CD4-positive, alpha-beta memory T cell (primary cell): ENCODE results near the gene AQP6. TPM values are rescaled to one million over a fixed set of nuclear protein-coding genes. Genes with fewer than 3 reads are reported as not detected.
A peak's percentile ranks its signal among the peaks of the same experiment; 100 is the strongest.

Experiments used
- CTCF ChIA-PET: fragments of 350-600 bp; sonication (Branson Sonifier 250); formaldehyde crosslinking; loops from one replicate; lab custom pipeline; 2021; ENCODE audit warnings: inconsistent platforms; ENCODE audit not compliant: partially characterized antibody; lab: Charles Lee
- POLR2A ChIA-PET: fragments of 350-600 bp; sonication (Branson Sonifier 250); formaldehyde crosslinking; loops from one replicate; lab custom pipeline; 2021; ENCODE audit not compliant: partially characterized antibody; lab: Charles Lee
- DNase-seq, 5 donors: peaks; one replicate each; pipeline versions ENCODE4 v3.0.0 to v3.0.0-alpha.2; 2020 to 2022; ENCODE audit warnings: mixed read lengths in 1 of 5
- H3K27ac ChIP-seq: one replicate; pipeline ENCODE4 v1.7.0; 2013; ENCODE audit warnings: low read depth, low read length
- H3K27me3 ChIP-seq: 2 replicates; pipeline ENCODE4 v1.7.0; 2013; ENCODE audit warnings: mild to moderate bottlenecking, low read length, moderate library complexity; ENCODE audit not compliant: insufficient read depth
- H3K36me3 ChIP-seq: 2 replicates; pipeline ENCODE4 v1.7.0; 2013; ENCODE audit warnings: mild to moderate bottlenecking, low read length, moderate library complexity; ENCODE audit not compliant: insufficient read depth
- H3K4me1 ChIP-seq: 2 replicates; pipeline ENCODE4 v1.7.0; 2013; ENCODE audit warnings: mild to moderate bottlenecking, low read length, moderate library complexity; ENCODE audit not compliant: insufficient read depth
- H3K4me3 ChIP-seq, 2 donors: one replicate each; pipeline ENCODE4 v1.7.0; 2013; ENCODE audit warnings: low read length in 2 of 2, mild to moderate bottlenecking in 1 of 2
- H3K9me3 ChIP-seq, 2 donors: one replicate each; pipeline ENCODE4 v1.7.0; 2013; ENCODE audit warnings: low read length in 2 of 2, control low read depth in 1 of 2; ENCODE audit not compliant: control insufficient read depth in 1 of 2
- H3K27ac Mint-ChIP-seq, 7 donors: one replicate each; pipeline ENCODE4 v1.8.0; 2020 to 2021; ENCODE audit warnings: mixed read lengths in 7 of 7, mild to moderate bottlenecking in 6 of 7, inconsistent platforms in 3 of 7, moderate library complexity in 3 of 7
- H3K27me3 Mint-ChIP-seq, 2 donors: one replicate each; pipeline ENCODE4 v1.8.0; 2020 to 2021; ENCODE audit warnings: mixed read lengths in 2 of 2
- H3K36me3 Mint-ChIP-seq, 2 donors: one replicate each; pipeline ENCODE4 v1.8.0; 2020 to 2021; ENCODE audit warnings: mixed read lengths in 2 of 2, inconsistent platforms in 1 of 2, mild to moderate bottlenecking in 1 of 2
- H3K4me1 Mint-ChIP-seq, 4 donors: one replicate each; pipeline ENCODE4 v1.8.0; 2020 to 2021; ENCODE audit warnings: mixed read lengths in 4 of 4, mild to moderate bottlenecking in 1 of 4
- H3K4me3 Mint-ChIP-seq, 8 donors: one replicate each; pipeline ENCODE4 v1.8.0; 2020 to 2021; ENCODE audit warnings: mixed read lengths in 8 of 8, mild to moderate bottlenecking in 7 of 8, moderate library complexity in 6 of 8, inconsistent platforms in 3 of 8
- H3K9me3 Mint-ChIP-seq, 8 donors: one replicate each; pipeline ENCODE4 v1.8.0; 2020 to 2021; ENCODE audit warnings: mixed read lengths in 8 of 8, mild to moderate bottlenecking in 5 of 8, inconsistent platforms in 3 of 8, moderate library complexity in 1 of 8
- intact Hi-C: fragments of 100-400 bp; cut with micrococcal nuclease; formaldehyde crosslinking; loops from one replicate; pipeline ENCODE4 v1.15.1; 2023
- polyA plus RNA-seq, 2 donors: library from polyadenylated mRNA; unstranded; fragments of 300-500 nt; fragmentation: Illumina TruSeq; gene quantifications; one replicate each; pipeline ENCODE4 v1.2.3, GENCODE V29; 2021
- total RNA-seq, 2 experiments: library from RNA; stranded (reverse); gene quantifications; one replicate each; pipeline ENCODE4 v1.2.3, GENCODE V29; 2021

Gene AQP6
- total and polyA plus RNA-seq, 4 experiments from 2014 or later = not detected

- ChIA-PET POLR2A (interaction anchor here (1.2 kb wide), 1 partner anchor 12 kb away, joined by 3 read pairs; the partner anchor contains the start of gene RACGAP1), CTCF (interaction anchor here (0.6 to 0.8 kb wide), 3 partner anchors 29 to 57 kb away, joined by 3 to 4 read pairs (median 3); no protein-coding TSS in a partner anchor)
- Mint-ChIP-seq H3K9me3 (no peaks in the 10 kb centered on the region), H3K27ac (peak overlapping the region in 5 of 7 donors; percentile 30 to 67 (median 60)), H3K4me3 (no peak overlapping the region), H3K36me3 (peaks cover 7 to 14% of the 10 kb centered on the region in 2 donors), H3K4me1 (peaks cover 6 to 13% (median 9%) of the 10 kb centered on the region in 4 donors), H3K27me3 (no peaks in the 10 kb centered on the region)
- Histone ChIP-seq H3K4me1 (peaks cover 12% of the 10 kb centered on the region), H3K27me3 (no peaks in the 10 kb centered on the region), H3K36me3 (no peaks in the 10 kb centered on the region), H3K4me3 (no peak overlapping the region), H3K9me3 (no peaks in the 10 kb centered on the region), H3K27ac (no peak overlapping the region)
- DNase-seq = no peak
- intact Hi-C loops = no loop called here
Measured at GRCh38 chr12:50013361-50014147, 40.8 kb downstream of the AQP6 start.

GRCh38 chr12:50014342-50014741 lies 41.6 kb downstream of the AQP6 start:
- no peaks in the 10 kb centered on the region for H3K9me3 Mint-ChIP-seq
- no peaks in the 10 kb centered on the region for H3K27me3 Mint-ChIP-seq
- peaks cover 7 to 14% of the 10 kb centered on the region in 2 donors for H3K36me3 Mint-ChIP-seq
- no peaks in the 10 kb centered on the region for H3K9me3 ChIP-seq
- no peaks in the 10 kb centered on the region for H3K27me3 ChIP-seq
- peaks cover 6 to 17% (median 11%) of the 10 kb centered on the region in 4 donors for H3K4me1 Mint-ChIP-seq
- no peak overlapping the region for H3K4me3 Mint-ChIP-seq
- H3K4me3 ChIP-seq = no peak overlapping the region
- no peaks in the 10 kb centered on the region for H3K36me3 ChIP-seq
- DNase-seq = no peak
- peak overlapping the region in 3 of 7 donors; percentile 29 to 73 (median 57) for H3K27ac Mint-ChIP-seq
- ChIA-PET POLR2A (interaction anchor here (1.2 kb wide), 1 partner anchor 11 kb away, joined by 3 read pairs; the partner anchor contains the start of gene RACGAP1), CTCF (interaction anchor here (0.6 kb wide), 1 partner anchor 29 kb away, joined by 4 read pairs; no protein-coding TSS in a partner anchor)
- intact Hi-C loops = no loop called here
- no peak overlapping the region for H3K27ac ChIP-seq
- H3K4me1 ChIP-seq = peaks cover 12% of the 10 kb centered on the region

GRCh38 chr12:50016501-50017475 lies 44.0 kb downstream of the AQP6 start:
- Mint-ChIP-seq H3K36me3 (peaks cover 2 to 5% of the 10 kb centered on the region in 2 donors), H3K27me3 (no peaks in the 10 kb centered on the region), H3K9me3 (no peaks in the 10 kb centered on the region), H3K27ac (no peak overlapping the region), H3K4me3 (no peak overlapping the region), H3K4me1 (peaks cover 6 to 19% (median 9%) of the 10 kb centered on the region in 4 donors)
- no peaks in the 10 kb centered on the region for H3K27me3 ChIP-seq
- no peaks in the 10 kb centered on the region for H3K36me3 ChIP-seq
- H3K27ac ChIP-seq = no peak overlapping the region
- peaks cover 12% of the 10 kb centered on the region for H3K4me1 ChIP-seq
- DNase-seq = no peak
- intact Hi-C loops = no loop called here
- ChIA-PET CTCF (interaction anchor here (0.9 to 1.7 kb wide), 8 partner anchors 9 to 95 kb away, joined by 3 to 8 read pairs (median 3); partner anchors contain the start of gene COX14), POLR2A (interaction anchor here (2.0 kb wide), 1 partner anchor 9 kb away, joined by 7 read pairs; the partner anchor contains the start of gene RACGAP1)
- H3K9me3 ChIP-seq = no peaks in the 10 kb centered on the region
- H3K4me3 ChIP-seq = no peak overlapping the region

- H3K27ac Mint-ChIP-seq = no peak overlapping the region
- no peak for DNase-seq
- H3K4me1 ChIP-seq = peaks cover 12% of the 10 kb centered on the region
- H3K27ac ChIP-seq = no peak overlapping the region
- no peaks in the 10 kb centered on the region for H3K9me3 Mint-ChIP-seq
- peaks cover 2 to 5% of the 10 kb centered on the region in 2 donors for H3K36me3 Mint-ChIP-seq
- H3K4me1 Mint-ChIP-seq = peaks cover 6 to 21% (median 9%) of the 10 kb centered on the region in 4 donors
- H3K27me3 Mint-ChIP-seq = no peaks in the 10 kb centered on the region
- intact Hi-C loops = no loop called here
- H3K9me3 ChIP-seq = no peaks in the 10 kb centered on the region
- ChIA-PET CTCF (interaction anchor here (1.5 to 2.3 kb wide), 2 partner anchors 22 to 50 kb away, joined by 4 to 9 read pairs; no protein-coding TSS in a partner anchor), POLR2A (interaction anchor here (2.0 kb wide), 1 partner anchor 8 kb away, joined by 7 read pairs; the partner anchor contains the start of gene RACGAP1)
- H3K4me3 ChIP-seq = no peak overlapping the region
- H3K4me3 Mint-ChIP-seq = no peak overlapping the region
- no peaks in the 10 kb centered on the region for H3K27me3 ChIP-seq
- no peaks in the 10 kb centered on the region for H3K36me3 ChIP-seq
Measured at GRCh38 chr12:50017641-50018040, 44.9 kb downstream of the AQP6 start.

GRCh38 chr12:50018154-50018553 lies 45.4 kb downstream of the AQP6 start:
- Mint-ChIP-seq H3K27ac (no peak overlapping the region), H3K4me1 (peaks cover 6 to 22% (median 10%) of the 10 kb centered on the region in 4 donors), H3K36me3 (peaks cover 2 to 5% of the 10 kb centered on the region in 2 donors), H3K4me3 (no peak overlapping the region), H3K9me3 (no peaks in the 10 kb centered on the region), H3K27me3 (no peaks in the 10 kb centered on the region)
- Histone ChIP-seq H3K4me1 (peaks cover 12% of the 10 kb centered on the region), H3K4me3 (no peak overlapping the region), H3K36me3 (no peaks in the 10 kb centered on the region), H3K27me3 (no peaks in the 10 kb centered on the region), H3K9me3 (no peaks in the 10 kb centered on the region), H3K27ac (no peak overlapping the region)
- intact Hi-C loops = no loop called here
- ChIA-PET POLR2A (no interaction called here), CTCF (interaction anchor here (0.8 to 2.3 kb wide), 2 partner anchors 21 to 52 kb away, joined by 4 to 9 read pairs; no protein-coding TSS in a partner anchor)
- DNase-seq = no peak

GRCh38 chr12:50018968-50019367 lies 46.2 kb downstream of the AQP6 start:
- Histone ChIP-seq H3K27me3 (no peaks in the 10 kb centered on the region), H3K9me3 (no peaks in the 10 kb centered on the region), H3K36me3 (no peaks in the 10 kb centered on the region), H3K4me1 (peaks cover 5% of the 10 kb centered on the region), H3K4me3 (no peak overlapping the region), H3K27ac (no peak overlapping the region)
- Mint-ChIP-seq H3K4me1 (peaks cover under 1 to 14% (median 4%) of the 10 kb centered on the region in 4 donors), H3K27ac (peak overlapping the region in 2 of 7 donors; percentile 6 to 38), H3K27me3 (no peaks in the 10 kb centered on the region), H3K4me3 (no peak overlapping the region), H3K9me3 (no peaks in the 10 kb centered on the region), H3K36me3 (peaks cover 0 to 2% of the 10 kb centered on the region in 2 donors)
- intact Hi-C loops = no loop called here
- no peak for DNase-seq
- CTCF ChIA-PET = interaction anchor here (2.3 kb wide), 1 partner anchor 20 kb away, joined by 9 read pairs; no protein-coding TSS in a partner anchor
- POLR2A ChIA-PET = no interaction called here
